Thyroid gland (tissue), 4 donors: ENCODE data around the gene HPGDS.
"Not testable (repeated sequence)": the region's sequence is repeated elsewhere in the genome, so short reads cannot be mapped to it uniquely, and the experiment has no call there.

Experiments used
- CTCF ChIP-seq, 6 experiments: fragments of 200-600 bp in 3 of 6; fragments of 450-650 bp in 3 of 6; sonication (generic) in 3 of 6; IDR thresholded peaks; one replicate each; pipeline ENCODE4 v1.5.1; 2016 to 2019; ENCODE audit warnings: antibody characterized with exemption in 6 of 6, mild to moderate bottlenecking in 2 of 6, inconsistent platforms in 1 of 6, moderate library complexity in 1 of 6
- POLR2A ChIP-seq, 2 donors: fragments of 450-650 bp; IDR thresholded peaks; one replicate each; pipeline ENCODE4 v1.6.1; 2017; ENCODE audit warnings: antibody characterized with exemption in 2 of 2, mild to moderate bottlenecking in 2 of 2, moderate library complexity in 1 of 2

DNA sequence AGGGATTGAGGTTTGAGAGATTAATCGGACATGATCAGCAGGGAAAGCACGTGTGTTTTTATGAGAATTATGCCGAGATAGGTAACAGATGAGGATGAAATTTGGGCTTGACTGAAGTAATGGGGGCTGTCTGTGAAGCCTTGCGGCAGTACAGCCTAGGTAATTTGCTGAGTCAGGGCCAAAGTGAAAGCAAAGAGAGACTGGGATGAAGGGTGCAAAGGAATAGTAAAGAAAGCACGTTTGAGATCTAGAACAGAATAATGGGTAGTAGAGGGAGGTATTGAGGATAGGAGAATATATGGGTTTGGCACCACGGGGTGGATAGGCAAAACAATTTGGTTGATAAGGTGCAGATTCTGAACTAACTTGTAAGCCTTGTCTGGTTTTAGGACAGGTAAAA, 47.2 kb downstream of the HPGDS start:
- TF ChIP-seq POLR2A, CTCF (IDR thresholded peaks at IDR 0.05): not testable (repeated sequence)
